ENCODE results near the gene LRCH4. TPM values are rescaled to one million over a fixed set of nuclear protein-coding genes. Genes with fewer than 3 reads are reported as not detected.
"Not testable (repeated sequence)": the region's sequence is repeated elsewhere in the genome, so short reads cannot be mapped to it uniquely, and the experiment has no call there.

LRCH4 gene
- total RNA-seq, 1 experiment from 2014 or later, result 71.4 TPM

DNA sequence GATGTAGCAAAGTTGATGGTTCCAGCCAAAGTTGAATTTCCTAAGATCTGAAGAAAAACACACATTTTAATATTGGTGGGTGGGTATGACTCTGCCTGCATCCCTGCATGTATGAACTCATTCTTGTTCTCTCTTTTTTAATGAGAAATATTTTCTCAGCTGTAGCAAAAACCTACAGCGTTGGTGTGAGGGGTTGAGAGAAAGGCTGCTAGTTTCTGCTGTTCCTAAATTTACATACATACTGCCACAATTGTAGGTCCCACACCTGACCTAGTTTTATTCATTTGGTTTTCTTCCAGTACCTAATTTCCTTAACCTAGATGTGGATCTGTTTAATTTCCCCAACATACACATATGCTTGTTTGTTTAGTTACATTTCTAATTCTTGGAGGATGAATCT is 42.3 kb downstream of the LRCH4 start:
- ChIA-PET CTCF (no interaction called here), POLR2A (no interaction called here)
- Mint-ChIP-seq H3K27me3 (ENCODE audit: insufficient read depth, unreplicated experiment) (no peaks in the 10 kb centered on the region), H3K27ac (ENCODE audit: unreplicated experiment) (peak overlapping the region; percentile 80), H3K4me3 (ENCODE audit: unreplicated experiment) (peak overlapping the region; percentile 52), H3K4me1 (ENCODE audit: low read depth, unreplicated experiment) (peaks cover 59% of the 10 kb centered on the region), H3K9me3 (ENCODE audit: unreplicated experiment) (no peaks in the 10 kb centered on the region), H3K36me3 (ENCODE audit: insufficient read depth, unreplicated experiment) (peaks cover 31% of the 10 kb centered on the region)
- no TSS peak for BruUV-seq (replicated peaks)
- TF ChIP-seq, protein P1, sequence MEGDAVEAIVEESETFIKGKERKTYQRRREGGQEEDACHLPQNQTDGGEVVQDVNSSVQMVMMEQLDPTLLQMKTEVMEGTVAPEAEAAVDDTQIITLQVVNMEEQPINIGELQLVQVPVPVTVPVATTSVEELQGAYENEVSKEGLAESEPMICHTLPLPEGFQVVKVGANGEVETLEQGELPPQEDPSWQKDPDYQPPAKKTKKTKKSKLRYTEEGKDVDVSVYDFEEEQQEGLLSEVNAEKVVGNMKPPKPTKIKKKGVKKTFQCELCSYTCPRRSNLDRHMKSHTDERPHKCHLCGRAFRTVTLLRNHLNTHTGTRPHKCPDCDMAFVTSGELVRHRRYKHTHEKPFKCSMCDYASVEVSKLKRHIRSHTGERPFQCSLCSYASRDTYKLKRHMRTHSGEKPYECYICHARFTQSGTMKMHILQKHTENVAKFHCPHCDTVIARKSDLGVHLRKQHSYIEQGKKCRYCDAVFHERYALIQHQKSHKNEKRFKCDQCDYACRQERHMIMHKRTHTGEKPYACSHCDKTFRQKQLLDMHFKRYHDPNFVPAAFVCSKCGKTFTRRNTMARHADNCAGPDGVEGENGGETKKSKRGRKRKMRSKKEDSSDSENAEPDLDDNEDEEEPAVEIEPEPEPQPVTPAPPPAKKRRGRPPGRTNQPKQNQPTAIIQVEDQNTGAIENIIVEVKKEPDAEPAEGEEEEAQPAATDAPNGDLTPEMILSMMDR (IDR thresholded peaks at IDR 0.05; ENCODE audit: insufficient read depth in 1 of 2, low read depth in 1 of 2, low read length in 1 of 2, severe bottlenecking in 1 of 2, unreplicated experiment in 1 of 2), result no peak
- H3K27me3 ChIP-seq (replicated peaks; ENCODE audit: control insufficient read depth, insufficient read depth, low read length), result no peaks in the 10 kb centered on the region
- no peak for DNase-seq
- no peaks in the 10 kb centered on the region for H3K9me3 ChIP-seq
- no peak overlapping the region for H3K4me3 ChIP-seq (ENCODE audit: low read depth, low read length)
- H3K36me3 ChIP-seq (ENCODE audit: control insufficient read depth, insufficient read depth, low read length), result no peaks in the 10 kb centered on the region
- peaks cover 67% of the 10 kb centered on the region for H3K4me1 ChIP-seq
- intact Hi-C loops (cut with micrococcal nuclease; ENCODE audit: unreplicated experiment), result no loop called here

DNA sequence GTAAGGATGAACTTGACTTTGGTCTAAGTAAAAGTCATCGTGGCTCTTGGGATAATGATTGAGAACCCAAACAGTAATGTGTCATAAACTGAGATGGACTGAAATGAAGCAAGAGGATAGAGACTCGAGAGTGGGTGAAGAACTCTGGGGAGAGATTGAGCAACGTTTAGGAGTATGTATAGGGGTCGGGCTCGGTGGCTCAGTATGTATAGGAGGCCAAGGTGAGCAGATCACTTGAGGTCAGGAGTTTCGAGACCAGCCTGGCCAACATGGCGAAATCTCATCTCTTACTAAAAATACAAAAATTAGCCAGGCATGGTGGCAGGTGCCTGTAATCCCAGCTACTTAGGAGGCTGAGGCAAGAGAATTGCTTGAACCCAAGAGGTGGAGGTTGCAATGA is 44.6 kb downstream of the LRCH4 start:
- H3K4me1 Mint-ChIP-seq (ENCODE audit: low read depth, unreplicated experiment), result peaks cover 44% of the 10 kb centered on the region
- intact Hi-C loops (cut with micrococcal nuclease; ENCODE audit: unreplicated experiment); H3K4me3 ChIP-seq (ENCODE audit: low read depth, low read length); H3K9me3 Mint-ChIP-seq (ENCODE audit: unreplicated experiment); CTCF ChIA-PET; H3K27ac Mint-ChIP-seq (ENCODE audit: unreplicated experiment); BruUV-seq (replicated peaks); H3K27me3 Mint-ChIP-seq (ENCODE audit: insufficient read depth, unreplicated experiment); H3K9me3 ChIP-seq; POLR2A ChIA-PET; H3K27me3 ChIP-seq (replicated peaks; ENCODE audit: control insufficient read depth, insufficient read depth, low read length); DNase-seq; H3K36me3 ChIP-seq (ENCODE audit: control insufficient read depth, insufficient read depth, low read length): not testable (repeated sequence)
- peaks cover 53% of the 10 kb centered on the region for H3K4me1 ChIP-seq
- peak overlapping the region; percentile 1 for H3K4me3 Mint-ChIP-seq (ENCODE audit: unreplicated experiment)
- peaks cover 26% of the 10 kb centered on the region for H3K36me3 Mint-ChIP-seq (ENCODE audit: insufficient read depth, unreplicated experiment)

DNA sequence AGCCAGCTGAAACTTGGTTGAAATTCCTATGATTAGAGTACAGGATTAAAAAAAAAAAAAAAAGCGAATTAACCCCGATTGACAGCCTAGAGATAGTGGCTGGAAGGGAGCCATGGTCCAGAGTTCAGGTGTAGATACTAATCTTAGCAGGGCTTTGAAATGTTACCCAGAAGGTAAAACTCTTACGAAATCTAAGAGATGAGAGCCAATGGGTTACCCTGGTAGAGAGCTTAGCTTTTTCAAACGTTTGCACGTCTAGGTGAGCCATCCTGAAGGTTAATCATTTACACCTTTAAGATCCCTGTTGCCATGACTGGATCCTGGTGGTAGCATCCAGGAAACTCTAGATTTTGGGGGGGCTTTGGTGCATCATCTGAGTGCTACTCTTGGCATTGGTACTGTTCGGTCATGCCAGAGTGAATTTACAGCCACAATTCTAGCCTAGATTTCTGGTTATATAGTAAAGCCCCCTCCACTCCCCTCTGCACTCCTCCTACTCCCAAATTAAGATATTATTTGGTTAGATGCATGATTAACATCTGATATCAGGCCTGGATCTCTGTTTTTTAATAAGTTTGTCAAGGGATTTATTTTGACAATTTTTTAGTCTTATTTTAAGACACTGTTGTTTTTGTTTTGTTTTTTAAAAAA is 45.7 kb downstream of the LRCH4 start:
- peak overlapping the region; percentile 89 for H3K4me3 ChIP-seq (ENCODE audit: low read depth, low read length)
- TF ChIP-seq, protein P1 (IDR thresholded peaks at IDR 0.05; ENCODE audit: insufficient read depth in 1 of 2, low read depth in 1 of 2, low read length in 1 of 2, severe bottlenecking in 1 of 2, unreplicated experiment in 1 of 2), result no peak
- POLR2A ChIA-PET, result interaction anchor here (0.6 to 2.4 kb wide), 5 partner anchors 20 to 112 kb away, joined by 3 to 27 read pairs (median 7); partner anchors contain the start of genes FBXO24, LRCH4, MEPCE and ZCWPW1
- H3K4me1 Mint-ChIP-seq (ENCODE audit: low read depth, unreplicated experiment), result peaks cover 36% of the 10 kb centered on the region
- no peaks in the 10 kb centered on the region for H3K27me3 Mint-ChIP-seq (ENCODE audit: insufficient read depth, unreplicated experiment)
- H3K4me3 Mint-ChIP-seq (ENCODE audit: unreplicated experiment), result peak overlapping the region; percentile 87
- peak; percentile 53 to 71 for DNase-seq
- peaks cover 31% of the 10 kb centered on the region for H3K36me3 Mint-ChIP-seq (ENCODE audit: insufficient read depth, unreplicated experiment)
- no peaks in the 10 kb centered on the region for H3K9me3 Mint-ChIP-seq (ENCODE audit: unreplicated experiment)
- no peaks in the 10 kb centered on the region for H3K36me3 ChIP-seq (ENCODE audit: control insufficient read depth, insufficient read depth, low read length)
- no peaks in the 10 kb centered on the region for H3K27me3 ChIP-seq (replicated peaks; ENCODE audit: control insufficient read depth, insufficient read depth, low read length)
- peaks cover 42% of the 10 kb centered on the region for H3K4me1 ChIP-seq
- TSS peak; percentile 34 for BruUV-seq (replicated peaks)
- CTCF ChIA-PET, result interaction anchor here (0.6 to 2.1 kb wide), 7 partner anchors 19 to 351 kb away, joined by 3 to 17 read pairs (median 3); no protein-coding TSS in a partner anchor
- H3K9me3 ChIP-seq, result no peaks in the 10 kb centered on the region
- intact Hi-C loops (cut with micrococcal nuclease; ENCODE audit: unreplicated experiment), result loop anchor here (1.0 kb wide), 1 partner anchor 64 kb away; no protein-coding TSS in a partner anchor
- peak overlapping the region; percentile 72 for H3K27ac Mint-ChIP-seq (ENCODE audit: unreplicated experiment)
